GM12892 (cell line): ENCODE data around the gene CDC42BPB.

Experiments used
- POLR2A ChIP-seq: IDR thresholded peaks from 2 replicates; pipeline ENCODE4 v1.6.1; 2011; ENCODE audit warnings: low read depth, low read length, control low read depth
- POLR2AphosphoS5 ChIP-seq: IDR thresholded peaks from 2 replicates; pipeline ENCODE4 v1.6.1; 2011; ENCODE audit warnings: low read depth, low read length, control low read depth

GRCh38 chr14:102932484-102933248 is 124.7 kb downstream of the CDC42BPB start:
- no peak for TF ChIP-seq POLR2A
- no peak for TF ChIP-seq POLR2AphosphoS5
